Measurements from ENCODE around the gene SGPL1.

DNA sequence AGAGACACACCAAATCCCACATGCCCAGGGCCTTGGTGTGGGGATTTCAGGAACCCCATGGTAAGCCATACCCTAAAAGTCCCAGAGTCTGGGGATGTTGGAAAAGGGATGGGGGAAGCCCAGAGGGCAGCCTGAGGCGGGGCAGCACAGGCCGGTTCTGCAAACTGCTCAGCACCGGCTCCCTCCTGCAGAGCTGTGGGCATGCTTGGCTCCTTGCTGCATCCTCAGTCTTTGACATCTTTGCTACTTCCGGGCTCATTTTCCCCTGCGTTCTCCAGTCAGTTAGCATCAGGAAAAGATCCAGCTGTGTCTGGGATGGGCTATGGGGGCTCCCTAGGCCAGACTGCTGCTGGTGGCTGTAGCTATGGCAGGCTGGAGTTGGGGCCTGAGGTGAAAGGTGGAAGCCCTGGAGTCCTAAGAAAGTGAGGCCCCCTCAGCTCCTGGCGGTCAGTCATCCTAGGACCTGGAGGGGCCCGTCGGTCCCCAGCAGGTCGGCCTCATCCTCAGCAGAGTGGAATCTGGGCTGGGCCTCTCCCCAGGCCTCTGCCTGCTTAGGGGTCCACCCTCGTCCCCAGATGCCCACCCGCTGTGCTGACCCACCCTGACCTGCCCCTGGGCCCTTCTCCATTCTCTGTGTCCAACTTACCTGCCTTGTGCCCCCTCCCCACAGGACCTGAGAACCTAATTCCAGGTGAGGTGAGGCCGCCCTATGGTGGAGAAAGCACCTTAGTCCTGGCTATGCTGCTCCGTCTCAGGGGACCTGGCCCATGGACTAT, 39.9 kb upstream of the SGPL1 start:
- TF ChIP-seq MXI1 (IDR thresholded peaks at IDR 0.05; ENCODE audit: low read depth, low read length) (no peak), EP300 (IDR thresholded peaks at IDR 0.05; ENCODE audit: borderline replicate concordance in 1 of 2, control insufficient read depth in 1 of 2, low read depth in 2 of 2, low read length in 2 of 2) (no peak), YY1 (IDR thresholded peaks at IDR 0.05; ENCODE audit: low read depth, low read length) (no peak), BHLHE40 (IDR thresholded peaks at IDR 0.05; ENCODE audit: borderline replicate concordance in 1 of 2, low read depth in 2 of 2, low read length in 1 of 2) (no peak), SRF (IDR thresholded peaks at IDR 0.05; ENCODE audit: low read depth in 2 of 2, low read length in 2 of 2) (no peak), EZH2 (IDR thresholded peaks at IDR 0.05; ENCODE audit: borderline replicate concordance, control insufficient read depth, low read depth, low read length) (no peak), SP1 (IDR thresholded peaks at IDR 0.05; ENCODE audit: low read depth, low read length) (no peak), CHD1 (IDR thresholded peaks at IDR 0.05; ENCODE audit: low read depth, low read length) (no peak)

Measured in GM12878 (cell line).